H1 (cell line): ENCODE measurements around the gene FRAT2. TPM values are rescaled to one million over a fixed set of nuclear protein-coding genes. Genes with fewer than 3 reads are reported as not detected.
"Not testable (repeated sequence)": the region's sequence is repeated elsewhere in the genome, so short reads cannot be mapped to it uniquely, and the experiment has no call there.

Source experiments
- CTCF ChIA-PET: fragments of 300-600 bp; sonication (Branson Sonifier 250); formaldehyde crosslinking; loops from one replicate; lab custom pipeline; 2021; ENCODE audit not compliant: partially characterized antibody; lab: Charles Lee
- POLR2A ChIA-PET: fragments of 300-600 bp; sonication (Branson Sonifier 250); formaldehyde crosslinking; loops from one replicate; lab custom pipeline; 2021; ENCODE audit warnings: inconsistent platforms; ENCODE audit not compliant: partially characterized antibody; lab: Charles Lee
- DNase-seq, 2 experiments: peaks; one replicate each; pipeline versions ENCODE4 v3.0.0 to v3.0.0-alpha.2; 2010 to 2022; ENCODE audit warnings: low spot score in 2 of 2, low read depth in 1 of 2, mixed read lengths in 1 of 2
- FAIRE-seq: peaks from 2 replicates; lab custom pipeline; 2011; peaks lifted over from hg19 to GRCh38; lab: Jason Lieb, UNC
- H2AFZ ChIP-seq: 2 replicates; pipeline ENCODE4 v1.8.1; 2012; ENCODE audit warnings: low read length, inconsistent platforms
- H2AK5ac ChIP-seq: 2 replicates; pipeline ENCODE4 v1.6.1; 2013; ENCODE audit warnings: low read depth, low read length
- H2BK120ac ChIP-seq: replicated peaks from 2 replicates; pipeline ENCODE3; 2013; ENCODE audit warnings: low read depth, low read length, inconsistent platforms
- H2BK12ac ChIP-seq: 2 replicates; pipeline ENCODE4 v1.6.1; 2013; ENCODE audit warnings: low read depth, low read length
- H2BK15ac ChIP-seq: 2 replicates; pipeline ENCODE4 v1.6.1; 2013; ENCODE audit warnings: low read length
- H2BK20ac ChIP-seq: 2 replicates; pipeline ENCODE4 v1.6.1; 2013; ENCODE audit warnings: low read length
- H2BK5ac ChIP-seq: 2 replicates; pipeline ENCODE4 v1.6.1; 2013; ENCODE audit warnings: low read depth, low read length
- H3K14ac ChIP-seq: 2 replicates; pipeline ENCODE4 v1.6.1; 2013; ENCODE audit warnings: inconsistent platforms; ENCODE audit not compliant: insufficient read length
- H3K18ac ChIP-seq: 2 replicates; pipeline ENCODE4 v1.6.1; 2013; ENCODE audit warnings: low read length; ENCODE audit errors: extremely low read depth
- H3K23ac ChIP-seq: 2 replicates; pipeline ENCODE4 v1.6.1; 2013; ENCODE audit warnings: inconsistent platforms; ENCODE audit not compliant: insufficient read length
- H3K23me2 ChIP-seq: 2 replicates; pipeline ENCODE4 v1.6.1; 2013; ENCODE audit warnings: low read depth, low read length
- H3K27ac ChIP-seq: 2 replicates; pipeline ENCODE4 v1.6.1; 2011; ENCODE audit warnings: low read depth, low read length, inconsistent platforms
- H3K27me3 ChIP-seq, 4 experiments: replicated peaks in 1 of 4; 1 replicate in 1 of 4; 2 replicates in 3 of 4; pipeline versions ENCODE4 v1.6.1 to v1.8.1; 2011 to 2013; ENCODE audit warnings: low read length in 3 of 4, mild to moderate bottlenecking in 3 of 4, inconsistent platforms in 2 of 4, mixed read lengths in 2 of 4, moderate library complexity in 1 of 4; ENCODE audit not compliant: control insufficient read depth in 3 of 4, insufficient read depth in 3 of 4; ENCODE audit errors: extremely low read depth in 1 of 4
- H3K36me3 ChIP-seq, 4 experiments: 2 replicates each; pipeline versions ENCODE4 v1.6.1 to v1.8.1; 2011 to 2013; ENCODE audit warnings: mild to moderate bottlenecking in 4 of 4, low read length in 3 of 4, moderate library complexity in 2 of 4, control low read depth in 1 of 4, inconsistent platforms in 1 of 4; ENCODE audit not compliant: insufficient read depth in 4 of 4, control insufficient read depth in 2 of 4
- H3K4ac ChIP-seq: replicated peaks from 2 replicates; pipeline ENCODE3; 2013; ENCODE audit warnings: low read length, low read depth, mixed read lengths, inconsistent platforms; ENCODE audit not compliant: insufficient read length
- H3K4me1 ChIP-seq, 4 experiments: replicated peaks in 1 of 4; 1 replicate in 1 of 4; 2 replicates in 3 of 4; pipeline versions ENCODE4 v1.6.1 to v1.8.1; 2011 to 2013; ENCODE audit warnings: low read length in 3 of 4, inconsistent platforms in 2 of 4, mixed read lengths in 1 of 4; ENCODE audit not compliant: insufficient read depth in 4 of 4, control insufficient read depth in 3 of 4
- H3K4me2 ChIP-seq, 2 experiments: 2 replicates each; pipeline versions ENCODE4 v1.6.1 to v1.8.1; 2011 to 2013; ENCODE audit warnings: low read depth in 2 of 2, low read length in 2 of 2, control low read depth in 1 of 2, inconsistent platforms in 1 of 2, mild to moderate bottlenecking in 1 of 2; ENCODE audit not compliant: insufficient read depth in 1 of 2
- H3K4me3 ChIP-seq, 4 experiments: fragments of 200-600, 300-600 bp in 1 of 4; sonication (generic), shearing (Covaris generic), sonication (Bioruptor Twin) in 1 of 4; 2 replicates each; pipeline versions ENCODE4 v1.5.1 to v1.8.1; 2011 to 2016; ENCODE audit warnings: low read length in 4 of 4, low read depth in 3 of 4, control low read depth in 2 of 4, inconsistent platforms in 2 of 4, mild to moderate bottlenecking in 2 of 4, mixed read lengths in 1 of 4, moderate library complexity in 1 of 4; ENCODE audit not compliant: insufficient read depth in 2 of 4; ENCODE audit errors: extremely low read depth in 1 of 4
- H3K56ac ChIP-seq: replicated peaks from 2 replicates; pipeline ENCODE3; 2013; ENCODE audit warnings: low read depth, mild to moderate bottlenecking, mixed read lengths, low read length, inconsistent platforms; ENCODE audit not compliant: insufficient read length
- H3K79me1 ChIP-seq: 2 replicates; pipeline ENCODE4 v1.6.1; 2013; ENCODE audit warnings: low read depth, low read length, control low read depth
- H3K79me2 ChIP-seq, 2 experiments: 2 replicates each; pipeline versions ENCODE4 v1.6.1 to v1.8.1; 2012 to 2013; ENCODE audit warnings: low read length in 2 of 2, mild to moderate bottlenecking in 2 of 2, inconsistent platforms in 1 of 2; ENCODE audit not compliant: insufficient read depth in 2 of 2, control insufficient read depth in 1 of 2
- H3K9ac ChIP-seq, 4 experiments: replicated peaks in 1 of 4; 1 replicate in 1 of 4; 2 replicates in 3 of 4; pipeline versions ENCODE4 v1.6.1 to v1.8.1; 2011 to 2013; ENCODE audit warnings: low read depth in 3 of 4, low read length in 3 of 4, control low read depth in 2 of 4, mild to moderate bottlenecking in 2 of 4, moderate library complexity in 2 of 4, inconsistent platforms in 1 of 4; ENCODE audit errors: extremely low read depth in 1 of 4
- H3K9me3 ChIP-seq, 2 experiments: 2 replicates each; pipeline versions ENCODE4 v1.6.1 to v1.8.1; 2012 to 2013; ENCODE audit warnings: mild to moderate bottlenecking in 2 of 2, moderate library complexity in 2 of 2, control low read depth in 1 of 2, inconsistent platforms in 1 of 2, low read depth in 1 of 2, low read length in 1 of 2, mixed read lengths in 1 of 2; ENCODE audit not compliant: insufficient read depth in 2 of 2
- H4K20me1 ChIP-seq, 2 experiments: replicated peaks in 1 of 2; 2 replicates each; pipeline versions ENCODE3 to v1.8.1; 2011 to 2013; ENCODE audit warnings: inconsistent platforms in 2 of 2, low read length in 2 of 2, mild to moderate bottlenecking in 1 of 2; ENCODE audit not compliant: insufficient read depth in 2 of 2, control insufficient read depth in 1 of 2
- H4K5ac ChIP-seq: 2 replicates; pipeline ENCODE4 v1.6.1; 2013; ENCODE audit warnings: low read length, low read depth, mixed read lengths, inconsistent platforms; ENCODE audit not compliant: insufficient read length
- H4K8ac ChIP-seq: 2 replicates; pipeline ENCODE4 v1.8.0; 2013; ENCODE audit warnings: mild to moderate bottlenecking, moderate library complexity, low read length, inconsistent platforms; ENCODE audit not compliant: insufficient read depth; ENCODE audit errors: extremely low read depth
- H4K91ac ChIP-seq: replicated peaks from 2 replicates; pipeline ENCODE3; 2013; ENCODE audit warnings: low read length, mixed read lengths, inconsistent platforms; ENCODE audit not compliant: insufficient read length
- WGBS, 2 experiments: shearing (Covaris generic) in 1 of 2; methylation state at CpG; one replicate each; pipeline versions ENCODE4 v1.1.6 to v1.1.7; 2013 to 2015; ENCODE audit warnings: low lambda C conversion rate in 2 of 2, mixed read lengths in 2 of 2, inconsistent platforms in 1 of 2, low coverage in 1 of 2, missing lambda C conversion rate in 1 of 2; ENCODE audit not compliant: insufficient replicate concordance in 2 of 2, insufficient coverage in 1 of 2, insufficient read length in 1 of 2; ENCODE audit errors: extremely low coverage in 1 of 2, missing lambda C conversion rate in 1 of 2; 5-methylcytosine and 5-hydroxymethylcytosine counted together
- polyA plus RNA-seq, 7 experiments: library from polyadenylated mRNA; depleted of rRNA in 3 of 7; stranded (reverse) in 5 of 7; unstranded in 2 of 7; fragments of >200 nt in 5 of 7; fragments of 200-250 nt in 2 of 7; gene quantifications; 1 replicate in 5 of 7; 2 replicates in 1 of 7; 4 replicates in 1 of 7; pipeline versions ENCODE4 v1.2.1 to v1.2.3, GENCODE V29; 2011 to 2013; ENCODE audit warnings: missing spikeins in 2 of 7, mixed read lengths in 2 of 7
- small RNA-seq: library from polyadenylated mRNA; stranded (forward); fragments of <200 nt; extraction: miRNeasy Mini kit (QIAGEN cat#:217004); gene quantifications from one replicate; pipeline ENCODE3, GENCODE V24; 2013; ENCODE audit not compliant: insufficient read depth
- total RNA-seq: library from RNA; stranded (reverse); fragmentation: NEBNext Ultra II Directional; extraction: Animal tissue kit (Norgen Biotek cat#: 25700); gene quantifications from 2 replicates; pipeline ENCODE4 v1.2.1, GENCODE V29; 2021

FRAT2 gene
- total and polyA plus RNA-seq, 2 of the 8 experiments (the other 6 are each of a cell fraction or from before 2014, with no cell fraction given) = 47.4 to 83.0 TPM

DNA sequence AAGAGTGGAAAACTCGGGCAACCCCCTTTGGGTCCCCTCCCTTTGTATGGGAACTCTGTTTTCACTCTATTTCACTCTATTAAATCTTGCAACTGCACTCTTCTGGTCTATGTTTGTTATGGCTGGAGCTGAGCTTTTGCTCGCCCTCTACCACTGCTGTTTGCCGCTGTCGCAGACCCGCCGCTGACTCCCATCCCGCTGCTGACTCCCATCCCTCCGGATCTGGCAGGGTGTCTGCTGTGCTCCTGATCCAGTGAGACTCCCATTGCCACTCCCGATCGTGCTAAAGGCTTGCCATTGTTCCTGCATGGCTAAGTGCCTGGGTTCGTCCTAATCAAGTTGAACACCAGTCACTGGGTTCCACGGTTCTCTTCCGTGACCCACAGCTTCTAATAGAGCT lies 44.5 kb downstream of the FRAT2 start:
- not testable (repeated sequence) for H3K18ac ChIP-seq, H3K9me3 ChIP-seq, H4K5ac ChIP-seq, H4K20me1 ChIP-seq, H3K4me3 ChIP-seq, H3K23me2 ChIP-seq, H3K56ac ChIP-seq, H4K8ac ChIP-seq, H4K91ac ChIP-seq, H3K23ac ChIP-seq, H3K79me1 ChIP-seq, DNase-seq, H2AFZ ChIP-seq, H3K27me3 ChIP-seq, H2BK15ac ChIP-seq, H3K4me2 ChIP-seq, H3K9ac ChIP-seq, H3K4ac ChIP-seq, H2BK120ac ChIP-seq, H3K14ac ChIP-seq, H2BK12ac ChIP-seq, H2AK5ac ChIP-seq, H3K4me1 ChIP-seq, H2BK5ac ChIP-seq, H2BK20ac ChIP-seq, FAIRE-seq, H3K27ac ChIP-seq, H3K36me3 ChIP-seq
- H3K79me2 ChIP-seq = peaks cover 0 to 25% of the 10 kb centered on the region in 2 experiments; a peak in 2 of 4 replicates
- 95% methylated on average over 13 of the region's 13 CpGs; no CpG with 5 or more reads in 1 of the 2 experiments for WGBS, 2 experiments
- ChIA-PET POLR2A (interaction anchor here (1.2 to 3.4 kb wide), 2 partner anchors 11 to 56 kb away, joined by 3 to 16 read pairs; no protein-coding TSS in a partner anchor), CTCF (interaction anchor here (1.1 to 3.6 kb wide), 3 partner anchors 9 to 63 kb away, joined by 3 to 17 read pairs (median 4); no protein-coding TSS in a partner anchor)

Small RNAs within 50 kb of the gene (small RNA-seq; reads per million reads assigned to genes)
- not detected for gene RF00017

Other genes with a start within 250 kb of the FRAT2 start
- 0.88 and 1.2 TPM in 2 replicates for gene SLIT1, start 148.8 kb downstream of the FRAT2 start, total RNA-seq
- gene SLIT1, start 148.8 kb downstream of the FRAT2 start, polyA plus RNA-seq (2011; rRNA removed) = 0.70 and 1.1 TPM in 2 replicates
- 32.1 and 33.4 TPM in 2 replicates for gene ARHGAP19, start 42.1 kb downstream of the FRAT2 start, total RNA-seq
- gene ARHGAP19, start 42.1 kb downstream of the FRAT2 start, polyA plus RNA-seq (2011; rRNA removed) = 9.5 and 13.3 TPM in 2 replicates
- 4.8 and 5.2 TPM in 2 replicates for gene FRAT1, start 15.5 kb downstream of the FRAT2 start, total RNA-seq
- gene FRAT1, start 15.5 kb downstream of the FRAT2 start, polyA plus RNA-seq (2011; rRNA removed) = 1.9 and 3.4 TPM in 2 replicates
- 65.8 and 71.9 TPM in 2 replicates for gene RRP12, start 66.6 kb upstream of the FRAT2 start, total RNA-seq
- gene RRP12, start 66.6 kb upstream of the FRAT2 start, polyA plus RNA-seq (2011; rRNA removed) = 21.0 and 33.1 TPM in 2 replicates
- gene PGAM1, start 91.5 kb upstream of the FRAT2 start, total RNA-seq = 799 and 819 TPM in 2 replicates
- gene PGAM1, start 91.5 kb upstream of the FRAT2 start, polyA plus RNA-seq (2011; rRNA removed) = 791 and 833 TPM in 2 replicates
- 52.1 and 53.6 TPM in 2 replicates for gene EXOSC1, start 111.3 kb upstream of the FRAT2 start, total RNA-seq
- 58.6 and 68.1 TPM in 2 replicates for gene EXOSC1, start 111.3 kb upstream of the FRAT2 start, polyA plus RNA-seq (2011; rRNA removed)
- 45.9 and 50.4 TPM in 2 replicates for gene ZDHHC16, start 111.4 kb upstream of the FRAT2 start, total RNA-seq
- 108 and 127 TPM in 2 replicates for gene ZDHHC16, start 111.4 kb upstream of the FRAT2 start, polyA plus RNA-seq (2011; rRNA removed)
- 128 and 130 TPM in 2 replicates for gene MMS19, start 163.7 kb upstream of the FRAT2 start, total RNA-seq
- 221 and 228 TPM in 2 replicates for gene MMS19, start 163.7 kb upstream of the FRAT2 start, polyA plus RNA-seq (2011; rRNA removed)
- 22.3 and 23.1 TPM in 2 replicates for gene UBTD1, start 164.2 kb upstream of the FRAT2 start, total RNA-seq
- gene UBTD1, start 164.2 kb upstream of the FRAT2 start, polyA plus RNA-seq (2011; rRNA removed) = 36.2 and 48.8 TPM in 2 replicates
- gene ANKRD2, start 238.1 kb upstream of the FRAT2 start, total RNA-seq = not detected in 2 replicates
- gene ANKRD2, start 238.1 kb upstream of the FRAT2 start, polyA plus RNA-seq (2011; rRNA removed) = not detected in 2 replicates
- gene HOGA1, start 249.7 kb upstream of the FRAT2 start, total RNA-seq = 0.28 and 0.29 TPM in 2 replicates
- gene HOGA1, start 249.7 kb upstream of the FRAT2 start, polyA plus RNA-seq (2011; rRNA removed) = 0.57 and 1.00 TPM in 2 replicates